ENCODE results near the gene CBR4.

CBR4 gene

GRCh38 chr4:169033660-169034059 lies 23.6 kb upstream of the CBR4 start:
- H3K27me3 ChIP-seq (replicated peaks; ENCODE audit: control insufficient read depth, insufficient read depth, low read length, poor library complexity, severe bottlenecking), result peaks cover 7% of the 10 kb centered on the region
- no peaks in the 10 kb centered on the region for H3K4me1 ChIP-seq (ENCODE audit: control insufficient read depth, insufficient read depth, low read length, poor library complexity, severe bottlenecking)
- H3K9me3 ChIP-seq (ENCODE audit: control insufficient read depth, low read length), result no peaks in the 10 kb centered on the region
- no peaks in the 10 kb centered on the region for H3K36me3 ChIP-seq (ENCODE audit: control insufficient read depth, insufficient read depth, low read length)
- no peak overlapping the region for H3K4me3 ChIP-seq (ENCODE audit: insufficient read depth, low read depth, low read length, poor library complexity, severe bottlenecking)
- no peak overlapping the region for H3K27ac ChIP-seq (ENCODE audit: insufficient read depth, low read length, poor library complexity, severe bottlenecking)
- no peak for DNase-seq

- Histone ChIP-seq H3K4me3 (ENCODE audit: insufficient read depth, low read depth, low read length, poor library complexity, severe bottlenecking) (no peak overlapping the region), H3K27ac (ENCODE audit: insufficient read depth, low read length, poor library complexity, severe bottlenecking) (no peak overlapping the region), H3K9me3 (ENCODE audit: control insufficient read depth, low read length) (no peaks in the 10 kb centered on the region), H3K27me3 (replicated peaks; ENCODE audit: control insufficient read depth, insufficient read depth, low read length, poor library complexity, severe bottlenecking) (peaks cover 7% of the 10 kb centered on the region), H3K36me3 (ENCODE audit: control insufficient read depth, insufficient read depth, low read length) (no peaks in the 10 kb centered on the region), H3K4me1 (ENCODE audit: control insufficient read depth, insufficient read depth, low read length, poor library complexity, severe bottlenecking) (no peaks in the 10 kb centered on the region)
- no peak for DNase-seq
These were observed 23.0 kb upstream of the CBR4 start for GRCh38 chr4:169032883-169033645.

GRCh38 chr4:169032194-169032593 lies 22.1 kb upstream of the CBR4 start:
- no peak overlapping the region for H3K27ac ChIP-seq (ENCODE audit: insufficient read depth, low read length, poor library complexity, severe bottlenecking)
- DNase-seq, result no peak
- H3K36me3 ChIP-seq (ENCODE audit: control insufficient read depth, insufficient read depth, low read length), result no peaks in the 10 kb centered on the region
- H3K9me3 ChIP-seq (ENCODE audit: control insufficient read depth, low read length), result no peaks in the 10 kb centered on the region
- peaks cover 7% of the 10 kb centered on the region for H3K27me3 ChIP-seq (replicated peaks; ENCODE audit: control insufficient read depth, insufficient read depth, low read length, poor library complexity, severe bottlenecking)
- H3K4me3 ChIP-seq (ENCODE audit: insufficient read depth, low read depth, low read length, poor library complexity, severe bottlenecking), result no peak overlapping the region
- H3K4me1 ChIP-seq (ENCODE audit: control insufficient read depth, insufficient read depth, low read length, poor library complexity, severe bottlenecking), result no peaks in the 10 kb centered on the region

- Histone ChIP-seq H3K36me3 (ENCODE audit: control insufficient read depth, insufficient read depth, low read length) (no peaks in the 10 kb centered on the region), H3K4me1 (ENCODE audit: control insufficient read depth, insufficient read depth, low read length, poor library complexity, severe bottlenecking) (no peaks in the 10 kb centered on the region)
- DNase-seq, result no peak
These were observed 21.3 kb upstream of the CBR4 start for GRCh38 chr4:169031392-169031791.

GRCh38 chr4:169030562-169030982 lies 20.5 kb upstream of the CBR4 start:
- no peaks in the 10 kb centered on the region for H3K9me3 ChIP-seq (ENCODE audit: control insufficient read depth, low read length)
- DNase-seq, result no peak
- no peak overlapping the region for H3K4me3 ChIP-seq (ENCODE audit: insufficient read depth, low read depth, low read length, poor library complexity, severe bottlenecking)
- no peak overlapping the region for H3K27ac ChIP-seq (ENCODE audit: insufficient read depth, low read length, poor library complexity, severe bottlenecking)
- peaks cover 7% of the 10 kb centered on the region for H3K27me3 ChIP-seq (replicated peaks; ENCODE audit: control insufficient read depth, insufficient read depth, low read length, poor library complexity, severe bottlenecking)
- H3K4me1 ChIP-seq (ENCODE audit: control insufficient read depth, insufficient read depth, low read length, poor library complexity, severe bottlenecking), result no peaks in the 10 kb centered on the region
- H3K36me3 ChIP-seq (ENCODE audit: control insufficient read depth, insufficient read depth, low read length), result no peaks in the 10 kb centered on the region

More at GRCh38 chr4:169031392-169031791, 21.3 kb upstream of the CBR4 start:
- Histone ChIP-seq H3K27ac (ENCODE audit: insufficient read depth, low read length, poor library complexity, severe bottlenecking) (no peak overlapping the region), H3K4me3 (ENCODE audit: insufficient read depth, low read depth, low read length, poor library complexity, severe bottlenecking) (no peak overlapping the region), H3K9me3 (ENCODE audit: control insufficient read depth, low read length) (no peaks in the 10 kb centered on the region), H3K27me3 (replicated peaks; ENCODE audit: control insufficient read depth, insufficient read depth, low read length, poor library complexity, severe bottlenecking) (peaks cover 7% of the 10 kb centered on the region)

- peaks cover 7% of the 10 kb centered on the region for H3K27me3 ChIP-seq (replicated peaks; ENCODE audit: control insufficient read depth, insufficient read depth, low read length, poor library complexity, severe bottlenecking)
- no peaks in the 10 kb centered on the region for H3K4me1 ChIP-seq (ENCODE audit: control insufficient read depth, insufficient read depth, low read length, poor library complexity, severe bottlenecking)
- H3K9me3 ChIP-seq (ENCODE audit: control insufficient read depth, low read length), result no peaks in the 10 kb centered on the region
- H3K4me3 ChIP-seq (ENCODE audit: insufficient read depth, low read depth, low read length, poor library complexity, severe bottlenecking), result no peak overlapping the region
- no peak for DNase-seq
- no peak overlapping the region for H3K27ac ChIP-seq (ENCODE audit: insufficient read depth, low read length, poor library complexity, severe bottlenecking)
- no peaks in the 10 kb centered on the region for H3K36me3 ChIP-seq (ENCODE audit: control insufficient read depth, insufficient read depth, low read length)
These were observed 19.9 kb upstream of the CBR4 start for GRCh38 chr4:169029947-169030346.

GRCh38 chr4:169027663-169028062 lies 17.6 kb upstream of the CBR4 start:
- H3K4me1 ChIP-seq (ENCODE audit: control insufficient read depth, insufficient read depth, low read length, poor library complexity, severe bottlenecking), result no peaks in the 10 kb centered on the region
- H3K9me3 ChIP-seq (ENCODE audit: control insufficient read depth, low read length), result no peaks in the 10 kb centered on the region
- H3K36me3 ChIP-seq (ENCODE audit: control insufficient read depth, insufficient read depth, low read length), result no peaks in the 10 kb centered on the region
- peaks cover 7% of the 10 kb centered on the region for H3K27me3 ChIP-seq (replicated peaks; ENCODE audit: control insufficient read depth, insufficient read depth, low read length, poor library complexity, severe bottlenecking)
- no peak overlapping the region for H3K27ac ChIP-seq (ENCODE audit: insufficient read depth, low read length, poor library complexity, severe bottlenecking)
- no peak overlapping the region for H3K4me3 ChIP-seq (ENCODE audit: insufficient read depth, low read depth, low read length, poor library complexity, severe bottlenecking)
- DNase-seq, result no peak

GRCh38 chr4:169025184-169025583 lies 15.1 kb upstream of the CBR4 start:
- Histone ChIP-seq H3K27me3 (replicated peaks; ENCODE audit: control insufficient read depth, insufficient read depth, low read length, poor library complexity, severe bottlenecking) (peaks cover 7% of the 10 kb centered on the region), H3K4me3 (ENCODE audit: insufficient read depth, low read depth, low read length, poor library complexity, severe bottlenecking) (no peak overlapping the region), H3K4me1 (ENCODE audit: control insufficient read depth, insufficient read depth, low read length, poor library complexity, severe bottlenecking) (no peaks in the 10 kb centered on the region), H3K36me3 (ENCODE audit: control insufficient read depth, insufficient read depth, low read length) (no peaks in the 10 kb centered on the region), H3K27ac (ENCODE audit: insufficient read depth, low read length, poor library complexity, severe bottlenecking) (no peak overlapping the region), H3K9me3 (ENCODE audit: control insufficient read depth, low read length) (no peaks in the 10 kb centered on the region)
- no peak for DNase-seq

- no peaks in the 10 kb centered on the region for H3K36me3 ChIP-seq (ENCODE audit: control insufficient read depth, insufficient read depth, low read length)
- H3K4me3 ChIP-seq (ENCODE audit: insufficient read depth, low read depth, low read length, poor library complexity, severe bottlenecking), result no peak overlapping the region
- H3K9me3 ChIP-seq (ENCODE audit: control insufficient read depth, low read length), result no peaks in the 10 kb centered on the region
- H3K27ac ChIP-seq (ENCODE audit: insufficient read depth, low read length, poor library complexity, severe bottlenecking), result no peak overlapping the region
- peaks cover 7% of the 10 kb centered on the region for H3K27me3 ChIP-seq (replicated peaks; ENCODE audit: control insufficient read depth, insufficient read depth, low read length, poor library complexity, severe bottlenecking)
- no peak for DNase-seq
- H3K4me1 ChIP-seq (ENCODE audit: control insufficient read depth, insufficient read depth, low read length, poor library complexity, severe bottlenecking), result no peaks in the 10 kb centered on the region
These were observed 14.7 kb upstream of the CBR4 start for GRCh38 chr4:169024762-169025161.

GRCh38 chr4:169018406-169018805 lies 8.4 kb upstream of the CBR4 start:
- H3K4me1 ChIP-seq (ENCODE audit: control insufficient read depth, insufficient read depth, low read length, poor library complexity, severe bottlenecking), result no peaks in the 10 kb centered on the region
- H3K27me3 ChIP-seq (replicated peaks; ENCODE audit: control insufficient read depth, insufficient read depth, low read length, poor library complexity, severe bottlenecking), result no peaks in the 10 kb centered on the region
- no peak overlapping the region for H3K4me3 ChIP-seq (ENCODE audit: insufficient read depth, low read depth, low read length, poor library complexity, severe bottlenecking)
- DNase-seq, result no peak
- no peak overlapping the region for H3K27ac ChIP-seq (ENCODE audit: insufficient read depth, low read length, poor library complexity, severe bottlenecking)
- no peaks in the 10 kb centered on the region for H3K36me3 ChIP-seq (ENCODE audit: control insufficient read depth, insufficient read depth, low read length)
- H3K9me3 ChIP-seq (ENCODE audit: control insufficient read depth, low read length), result no peaks in the 10 kb centered on the region
